ENCODE results near the gene CLIP4. TPM values are rescaled to one million over a fixed set of nuclear protein-coding genes. Genes with fewer than 3 reads are reported as not detected.
A peak's percentile ranks its signal among the peaks of the same experiment; 100 is the strongest.
"Not testable (repeated sequence)": the region's sequence is repeated elsewhere in the genome, so short reads cannot be mapped to it uniquely, and the experiment has no call there.

The CLIP4 gene
- total RNA-seq, 4 donors from 2014 or later, result 45.4 to 84.0 (median 61.3) TPM

GRCh38 chr2:29104688-29105087, 10.5 kb upstream of the CLIP4 start:
- no peak for TF ChIP-seq CTCF (IDR thresholded peaks at IDR 0.05)
- DNase-seq (ENCODE audit: low spot score), result no peak
- ATAC-seq (ENCODE audit: low FRiP score), result no peak

GRCh38 chr2:29105375-29105774, 9.8 kb upstream of the CLIP4 start:
- TF ChIP-seq CTCF (IDR thresholded peaks at IDR 0.05), result no peak
- DNase-seq (ENCODE audit: low spot score) (no peak), ATAC-seq (ENCODE audit: low FRiP score) (no peak)

GRCh38 chr2:29106256-29106655, 9.0 kb upstream of the CLIP4 start:
- no peak for DNase-seq (ENCODE audit: low spot score)
- ATAC-seq (ENCODE audit: low FRiP score), result no peak
- no peak for TF ChIP-seq CTCF (IDR thresholded peaks at IDR 0.05)

- ATAC-seq (ENCODE audit: low FRiP score) (no peak), DNase-seq (ENCODE audit: low spot score) (no peak)
- no peak for TF ChIP-seq CTCF (IDR thresholded peaks at IDR 0.05)
Measured at GRCh38 chr2:29106980-29107388, 8.2 kb upstream of the CLIP4 start.

GRCh38 chr2:29107547-29107946, 7.7 kb upstream of the CLIP4 start:
- not testable (repeated sequence) for ATAC-seq (ENCODE audit: low FRiP score); DNase-seq (ENCODE audit: low spot score)

GRCh38 chr2:29108225-29108624, 7.0 kb upstream of the CLIP4 start:
- TF ChIP-seq CTCF (IDR thresholded peaks at IDR 0.05), result no peak
- ATAC-seq (ENCODE audit: low FRiP score) (peak; percentile 90), DNase-seq (ENCODE audit: low spot score) (no peak)

GRCh38 chr2:29109246-29109645, 6.0 kb upstream of the CLIP4 start:
- TF ChIP-seq CTCF (IDR thresholded peaks at IDR 0.05), result no peak
- no peak for ATAC-seq (ENCODE audit: low FRiP score)

More at GRCh38 chr2:29109246-29109645, 6.0 kb upstream of the CLIP4 start:
- DNase-seq (ENCODE audit: low spot score), result no peak
